H9 (cell line): ENCODE measurements around the gene EIF4E3. TPM values are rescaled to one million over a fixed set of nuclear protein-coding genes. Genes with fewer than 3 reads are reported as not detected.

Source experiments
- DNase-seq: peaks from one replicate; pipeline ENCODE4 v3.0.0-alpha.2; 2017
- H2AFZ ChIP-seq: one replicate; pipeline ENCODE4 v1.6.1; 2013; ENCODE audit warnings: mild to moderate bottlenecking, low read length, control low read depth, moderate library complexity
- H2AK5ac ChIP-seq: 2 replicates; pipeline ENCODE4 v1.6.1; 2013; ENCODE audit warnings: low read length, control low read depth, mixed read lengths; ENCODE audit not compliant: insufficient read length
- H2BK120ac ChIP-seq: one replicate; pipeline ENCODE4 v1.6.1; 2013; ENCODE audit warnings: low read depth, mild to moderate bottlenecking, low read length, control low read depth, inconsistent platforms; ENCODE audit not compliant: poor library complexity, severe bottlenecking
- H2BK12ac ChIP-seq: 2 replicates; pipeline ENCODE4 v1.6.1; 2013; ENCODE audit warnings: low read length, control low read depth, mixed read lengths, low read depth; ENCODE audit not compliant: insufficient read length
- H2BK15ac ChIP-seq: 2 replicates; pipeline ENCODE4 v1.6.1; 2013; ENCODE audit warnings: low read depth, low read length, control low read depth
- H2BK20ac ChIP-seq: one replicate; pipeline ENCODE4 v1.6.1; 2013; ENCODE audit warnings: low read depth, mild to moderate bottlenecking, low read length, control low read depth, inconsistent platforms; ENCODE audit not compliant: poor library complexity, severe bottlenecking
- H2BK5ac ChIP-seq: 2 replicates; pipeline ENCODE4 v1.6.1; 2013; ENCODE audit warnings: low read length, control low read depth, mixed read lengths; ENCODE audit not compliant: insufficient read length
- H3K14ac ChIP-seq: 2 replicates; pipeline ENCODE4 v1.6.1; 2013; ENCODE audit warnings: low read length, control low read depth; ENCODE audit not compliant: insufficient read depth
- H3K18ac ChIP-seq: 2 replicates; pipeline ENCODE4 v1.6.1; 2013; ENCODE audit warnings: low read depth, mild to moderate bottlenecking, mixed read lengths, low read length, control low read depth; ENCODE audit not compliant: insufficient read length
- H3K23ac ChIP-seq: 2 replicates; pipeline ENCODE4 v1.6.1; 2013; ENCODE audit warnings: low read length, control low read depth, mixed read lengths, low read depth; ENCODE audit not compliant: insufficient read length
- H3K23me2 ChIP-seq: 2 replicates; pipeline ENCODE4 v1.6.1; 2013; ENCODE audit warnings: low read depth, mild to moderate bottlenecking, mixed read lengths, low read length, control low read depth; ENCODE audit not compliant: insufficient read length, poor library complexity, severe bottlenecking
- H3K27ac ChIP-seq: 2 replicates; pipeline ENCODE4 v1.5.1; 2013; ENCODE audit warnings: low read length, control low read depth, mixed read lengths, low read depth; ENCODE audit not compliant: insufficient read length
- H3K27me3 ChIP-seq: 2 replicates; pipeline ENCODE4 v1.6.1; 2013; ENCODE audit warnings: low read length, control low read depth, inconsistent platforms; ENCODE audit not compliant: insufficient read depth
- H3K4ac ChIP-seq: 2 replicates; pipeline ENCODE4 v1.6.1; 2013; ENCODE audit warnings: low read depth, mild to moderate bottlenecking, control low read depth, inconsistent platforms, low read length, moderate library complexity
- H3K4me1 ChIP-seq: 2 replicates; pipeline ENCODE4 v1.6.1; 2013; ENCODE audit warnings: low read length, control low read depth, inconsistent platforms; ENCODE audit not compliant: insufficient read depth
- H3K4me2 ChIP-seq: 2 replicates; pipeline ENCODE4 v1.6.1; 2013; ENCODE audit warnings: low read length, control low read depth, mixed read lengths; ENCODE audit not compliant: insufficient read length, insufficient read depth
- H3K56ac ChIP-seq: 2 replicates; pipeline ENCODE4 v1.6.1; 2013; ENCODE audit warnings: low read depth, mild to moderate bottlenecking, mixed read lengths, low read length, control low read depth; ENCODE audit not compliant: insufficient read length
- H3K79me1 ChIP-seq: 2 replicates; pipeline ENCODE4 v1.6.1; 2013; ENCODE audit warnings: low read depth, mild to moderate bottlenecking, moderate library complexity, low read length, control low read depth, inconsistent platforms; ENCODE audit not compliant: insufficient read depth, poor library complexity, severe bottlenecking
- H3K79me2 ChIP-seq: 2 replicates; pipeline ENCODE4 v1.6.1; 2013; ENCODE audit warnings: low read length, control low read depth, inconsistent platforms; ENCODE audit not compliant: insufficient read depth
- H3K9ac ChIP-seq: 2 replicates; pipeline ENCODE4 v1.6.1; 2013; ENCODE audit warnings: low read length, control low read depth, mixed read lengths; ENCODE audit not compliant: insufficient read length; ENCODE audit errors: extremely low read depth
- H3K9me3 ChIP-seq: one replicate; pipeline ENCODE4 v1.6.1; 2013; ENCODE audit warnings: low read depth, low read length, inconsistent platforms; ENCODE audit not compliant: control insufficient read depth
- H3T11ph ChIP-seq: one replicate; pipeline ENCODE4 v1.6.1; 2013; ENCODE audit warnings: mild to moderate bottlenecking, low read length, control low read depth, inconsistent platforms
- H4K20me1 ChIP-seq: one replicate; pipeline ENCODE4 v1.6.1; 2013; ENCODE audit not compliant: control insufficient read depth, insufficient read length, insufficient read depth
- H4K5ac ChIP-seq: 2 replicates; pipeline ENCODE4 v1.6.1; 2013; ENCODE audit warnings: low read depth, mild to moderate bottlenecking, mixed read lengths, low read length, control low read depth; ENCODE audit not compliant: insufficient read length
- H4K8ac ChIP-seq: replicated peaks from 2 replicates; pipeline ENCODE4 v1.6.1; 2013; ENCODE audit warnings: low read length, control low read depth, mixed read lengths, low read depth; ENCODE audit not compliant: insufficient read length
- H4K91ac ChIP-seq: 2 replicates; pipeline ENCODE4 v1.6.1; 2013; ENCODE audit warnings: low read depth, mild to moderate bottlenecking, moderate library complexity, mixed read lengths, low read length, control low read depth; ENCODE audit not compliant: insufficient read length
- H3K27ac Mint-ChIP-seq, 3 experiments: 2 replicates in 2 of 3; 3 replicates in 1 of 3; pipeline ENCODE4 v1.8.0; 2020 to 2021; ENCODE audit warnings: mixed read lengths in 3 of 3, mild to moderate bottlenecking in 1 of 3, moderate library complexity in 1 of 3
- H3K27me3 Mint-ChIP-seq: 2 replicates; pipeline ENCODE4 v1.8.0; 2021; ENCODE audit warnings: low read depth, mild to moderate bottlenecking, moderate library complexity, mixed read lengths
- H3K36me3 Mint-ChIP-seq, 3 experiments: 2 replicates in 2 of 3; 3 replicates in 1 of 3; pipeline ENCODE4 v1.8.0; 2020 to 2021; ENCODE audit warnings: low read depth in 3 of 3, mixed read lengths in 3 of 3; ENCODE audit not compliant: insufficient read depth in 1 of 3
- H3K4me1 Mint-ChIP-seq, 2 experiments: 2 replicates each; pipeline ENCODE4 v1.8.0; 2020; ENCODE audit warnings: mixed read lengths in 2 of 2
- H3K4me3 Mint-ChIP-seq, 2 experiments: 2 replicates in 1 of 2; 3 replicates in 1 of 2; pipeline ENCODE4 v1.8.0; 2020 to 2021; ENCODE audit warnings: mild to moderate bottlenecking in 2 of 2, mixed read lengths in 2 of 2, moderate library complexity in 1 of 2
- H3K9me3 Mint-ChIP-seq, 2 experiments: 2 replicates in 1 of 2; 3 replicates in 1 of 2; pipeline ENCODE4 v1.8.0; 2020; ENCODE audit warnings: mild to moderate bottlenecking in 2 of 2, mixed read lengths in 2 of 2, moderate library complexity in 1 of 2
- total RNA-seq: library from RNA; stranded (reverse); gene quantifications from 2 replicates; pipeline ENCODE4 v1.2.1, GENCODE V29; 2021
- TF ChIP-seq, protein P1 (sequence below): fragments of 200-600 bp; sonication (generic); conservative IDR thresholded peaks from 3 replicates; pipeline ENCODE4 v1.8.0; 2021; ENCODE audit warnings: antibody characterized with exemption, mild to moderate bottlenecking

Gene EIF4E3
- total RNA-seq, 1 experiment from 2014 or later, result 12.9 TPM

DNA sequence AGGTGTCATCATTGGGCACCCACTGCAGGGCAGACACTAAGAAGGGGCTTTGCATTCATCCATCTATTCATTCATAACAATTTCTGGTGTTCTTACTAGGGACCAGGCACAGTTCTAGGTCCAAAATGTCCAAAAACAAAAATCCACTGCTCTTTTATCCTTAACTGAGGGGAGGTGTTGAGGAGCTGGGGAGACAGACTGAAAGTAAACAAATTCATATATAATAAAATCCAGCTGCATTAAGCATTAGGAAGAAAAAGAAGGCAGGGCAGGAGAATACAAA, 1.1 kb downstream of the EIF4E3 start:
- Histone ChIP-seq H3K4me1 (peaks cover under 1% of the 10 kb centered on the region; the same call in 1 of the 2 replicates), H3K79me1 (no peaks in the 10 kb centered on the region), H2BK12ac (no peak overlapping the region), H3K27ac (no peak overlapping the region), H2BK20ac (no peak overlapping the region), H3K14ac (no peak overlapping the region), H2AK5ac (no peak overlapping the region), H3K9me3 (no peaks in the 10 kb centered on the region), H2BK120ac (no peak overlapping the region), H3K23me2 (peaks cover 9% of the 10 kb centered on the region), H3K56ac (no peak overlapping the region), H3T11ph (no peak overlapping the region), H2AFZ (no peak overlapping the region), H4K5ac (no peak overlapping the region), H3K18ac (no peak overlapping the region), H4K91ac (no peak overlapping the region), H3K27me3 (peaks cover 6% of the 10 kb centered on the region; the same call in 1 of the 2 replicates), H2BK5ac (no peak overlapping the region), H3K79me2 (no peaks in the 10 kb centered on the region), H3K23ac (no peak overlapping the region), H4K8ac (no peak overlapping the region), H3K9ac (no peak overlapping the region), H2BK15ac (no peak overlapping the region), H3K4me2 (peak overlapping the region; percentile 69), H4K20me1 (no peaks in the 10 kb centered on the region), H3K4ac (no peak overlapping the region)
- H3K36me3 Mint-ChIP-seq, result 0 out of 7 replicates have a peak, but pooled peaks cover 0 to 4% (median 0%) of the 10 kb centered on the region in 3 experiments
- TF ChIP-seq, protein P1, sequence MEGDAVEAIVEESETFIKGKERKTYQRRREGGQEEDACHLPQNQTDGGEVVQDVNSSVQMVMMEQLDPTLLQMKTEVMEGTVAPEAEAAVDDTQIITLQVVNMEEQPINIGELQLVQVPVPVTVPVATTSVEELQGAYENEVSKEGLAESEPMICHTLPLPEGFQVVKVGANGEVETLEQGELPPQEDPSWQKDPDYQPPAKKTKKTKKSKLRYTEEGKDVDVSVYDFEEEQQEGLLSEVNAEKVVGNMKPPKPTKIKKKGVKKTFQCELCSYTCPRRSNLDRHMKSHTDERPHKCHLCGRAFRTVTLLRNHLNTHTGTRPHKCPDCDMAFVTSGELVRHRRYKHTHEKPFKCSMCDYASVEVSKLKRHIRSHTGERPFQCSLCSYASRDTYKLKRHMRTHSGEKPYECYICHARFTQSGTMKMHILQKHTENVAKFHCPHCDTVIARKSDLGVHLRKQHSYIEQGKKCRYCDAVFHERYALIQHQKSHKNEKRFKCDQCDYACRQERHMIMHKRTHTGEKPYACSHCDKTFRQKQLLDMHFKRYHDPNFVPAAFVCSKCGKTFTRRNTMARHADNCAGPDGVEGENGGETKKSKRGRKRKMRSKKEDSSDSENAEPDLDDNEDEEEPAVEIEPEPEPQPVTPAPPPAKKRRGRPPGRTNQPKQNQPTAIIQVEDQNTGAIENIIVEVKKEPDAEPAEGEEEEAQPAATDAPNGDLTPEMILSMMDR, result no peak
- peaks cover 40% of the 10 kb centered on the region for H3K27me3 Mint-ChIP-seq
- H3K27ac Mint-ChIP-seq, result no peak overlapping the region
- H3K4me3 Mint-ChIP-seq, result peak overlapping the region; percentile 73 to 86
- DNase-seq, result no peak
- peaks cover 16 to 25% of the 10 kb centered on the region in 2 experiments for H3K4me1 Mint-ChIP-seq
- no peaks in the 10 kb centered on the region for H3K9me3 Mint-ChIP-seq
